Gastrocnemius medialis (tissue), 4 donors: ENCODE results near the gene MARCHF11. TPM values are rescaled to one million over a fixed set of nuclear protein-coding genes. Genes with fewer than 3 reads are reported as not detected.

Source experiments
- ATAC-seq, 2 donors: fragments of 150-250 bp; one replicate each; pipeline ENCODE4 v1.9.1; 2016
- DNase-seq, 2 donors: peaks; one replicate each; pipeline ENCODE4 v3.0.0-alpha.2; 2019
- H3K27ac ChIP-seq, 4 donors: fragments of 200-600 bp; sonication (generic); 1 replicate in 1 of 4; 2 replicates in 3 of 4; pipeline ENCODE4 v1.5.1; 2016 to 2018; ENCODE audit warnings: mild to moderate bottlenecking in 2 of 4, moderate library complexity in 1 of 4
- H3K27me3 ChIP-seq, 3 donors: fragments of 200-600 bp; sonication (generic) in 2 of 3; 1 replicate in 1 of 3; 2 replicates in 2 of 3; pipeline versions ENCODE4 v1.5.1 to v1.6.0; 2016 to 2019; ENCODE audit warnings: mild to moderate bottlenecking in 1 of 3, moderate library complexity in 1 of 3
- H3K36me3 ChIP-seq, 2 donors: fragments of 200-600 bp; sonication (generic) in 1 of 2; one replicate each; pipeline ENCODE4 v1.5.1; 2017 to 2018
- H3K4me1 ChIP-seq, 2 donors: fragments of 200-600 bp; sonication (generic) in 1 of 2; one replicate each; pipeline ENCODE4 v1.5.1; 2016 to 2017; ENCODE audit warnings: mild to moderate bottlenecking in 2 of 2
- H3K4me3 ChIP-seq, 4 donors: fragments of 200-600 bp; sonication (generic) in 3 of 4; 1 replicate in 1 of 4; 2 replicates in 3 of 4; pipeline ENCODE4 v1.5.1; 2016 to 2019; ENCODE audit warnings: mild to moderate bottlenecking in 2 of 4
- H3K9me3 ChIP-seq, 3 donors: fragments of 200-600 bp; sonication (generic) in 2 of 3; 1 replicate in 1 of 3; 2 replicates in 2 of 3; pipeline ENCODE4 v1.5.1; 2016 to 2019
- POLR2A ChIP-seq, 2 donors: fragments of 450-650 bp; IDR thresholded peaks; one replicate each; pipeline ENCODE4 v1.6.1; 2017; ENCODE audit warnings: antibody characterized with exemption in 2 of 2, mild to moderate bottlenecking in 2 of 2, moderate library complexity in 2 of 2
- in situ Hi-C, 4 donors: fragments of 200-750 bp; cut with MboI; loops; one replicate each; pipeline versions ENCODE4 v1.15.0 to v1.8.0; 2017; ENCODE audit warnings: low sequenced_read_pairs in 4 of 4
- intact Hi-C: fragments of 100-400 bp; cut with DNase I; formaldehyde crosslinking; loops from one replicate; pipeline ENCODE4 v1.15.1; 2023; ENCODE audit warnings: low total_unique reads
- total RNA-seq, 4 donors: library from RNA; depleted of rRNA; stranded (reverse); fragments of >200 nt; gene quantifications; one replicate each; pipeline versions ENCODE4 v1.1.0 to v1.2.3, GENCODE V29; 2016
- TF ChIP-seq, protein P1 (sequence below), 5 experiments: fragments of 450-650 bp in 3 of 5; fragments of 200-600 bp in 2 of 5; sonication (generic) in 2 of 5; IDR thresholded peaks in 4 of 5; conservative IDR thresholded peaks in 1 of 5; 1 replicate in 4 of 5; 2 replicates in 1 of 5; pipeline ENCODE4 v1.5.1; 2016 to 2019; ENCODE audit warnings: antibody characterized with exemption in 5 of 5, mild to moderate bottlenecking in 3 of 5, moderate library complexity in 3 of 5

MARCHF11 gene
- total RNA-seq, 4 donors from 2014 or later: not detected

DNA sequence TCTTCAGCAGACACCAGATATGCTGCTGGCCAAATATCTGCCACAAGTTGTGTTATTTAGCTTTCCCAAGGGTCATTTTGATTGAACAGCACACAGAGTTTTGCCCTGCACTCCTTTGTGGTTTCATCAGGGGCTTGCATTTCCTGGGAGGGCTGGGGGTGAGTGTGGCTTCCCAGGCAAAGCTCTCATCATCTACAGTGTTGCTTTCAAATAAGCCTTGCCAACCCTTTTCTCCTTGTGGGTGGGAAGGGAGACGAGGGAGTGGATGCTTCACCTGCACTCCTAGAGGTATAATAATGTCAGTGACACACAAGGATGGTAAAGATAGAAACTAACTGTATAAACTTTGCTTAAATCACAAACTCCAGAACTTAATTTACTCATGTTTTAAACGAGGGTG lies 107.0 kb downstream of the MARCHF11 start:
- DNase-seq (no peak), ATAC-seq (no peak)
- Histone ChIP-seq H3K27ac (no peak overlapping the region), H3K9me3 (no peaks in the 10 kb centered on the region), H3K27me3 (no peaks in the 10 kb centered on the region), H3K36me3 (no peaks in the 10 kb centered on the region), H3K4me3 (no peak overlapping the region), H3K4me1 (no peaks in the 10 kb centered on the region)
- in situ Hi-C loops: no loop called here
- intact Hi-C loops: no loop called here
- no peak for TF ChIP-seq POLR2A (IDR thresholded peaks at IDR 0.05)
- TF ChIP-seq, protein P1, sequence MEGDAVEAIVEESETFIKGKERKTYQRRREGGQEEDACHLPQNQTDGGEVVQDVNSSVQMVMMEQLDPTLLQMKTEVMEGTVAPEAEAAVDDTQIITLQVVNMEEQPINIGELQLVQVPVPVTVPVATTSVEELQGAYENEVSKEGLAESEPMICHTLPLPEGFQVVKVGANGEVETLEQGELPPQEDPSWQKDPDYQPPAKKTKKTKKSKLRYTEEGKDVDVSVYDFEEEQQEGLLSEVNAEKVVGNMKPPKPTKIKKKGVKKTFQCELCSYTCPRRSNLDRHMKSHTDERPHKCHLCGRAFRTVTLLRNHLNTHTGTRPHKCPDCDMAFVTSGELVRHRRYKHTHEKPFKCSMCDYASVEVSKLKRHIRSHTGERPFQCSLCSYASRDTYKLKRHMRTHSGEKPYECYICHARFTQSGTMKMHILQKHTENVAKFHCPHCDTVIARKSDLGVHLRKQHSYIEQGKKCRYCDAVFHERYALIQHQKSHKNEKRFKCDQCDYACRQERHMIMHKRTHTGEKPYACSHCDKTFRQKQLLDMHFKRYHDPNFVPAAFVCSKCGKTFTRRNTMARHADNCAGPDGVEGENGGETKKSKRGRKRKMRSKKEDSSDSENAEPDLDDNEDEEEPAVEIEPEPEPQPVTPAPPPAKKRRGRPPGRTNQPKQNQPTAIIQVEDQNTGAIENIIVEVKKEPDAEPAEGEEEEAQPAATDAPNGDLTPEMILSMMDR (IDR thresholded peaks at IDR 0.05 in 4 of 5, conservative IDR thresholded peaks at IDR 0.05 in 1 of 5): no peak

DNA sequence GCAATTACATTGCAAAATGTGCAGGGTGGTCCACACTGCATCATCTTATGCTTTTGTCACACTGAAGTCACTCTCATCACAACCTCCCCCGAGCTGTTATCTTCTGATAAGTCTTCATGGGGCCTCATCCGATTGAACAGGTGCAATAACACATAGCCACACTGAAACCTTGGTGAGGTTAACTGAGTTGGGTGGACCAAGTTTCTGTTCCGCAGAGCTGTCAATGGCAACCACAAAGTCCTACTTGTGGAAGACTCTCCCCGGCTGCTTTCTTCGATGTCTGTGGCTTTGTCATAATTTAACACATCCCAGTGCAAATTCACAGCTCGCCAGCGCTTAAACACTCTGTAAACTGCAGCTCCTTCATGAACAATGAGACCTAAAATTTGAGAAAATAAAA lies 112.2 kb downstream of the MARCHF11 start:
- in situ Hi-C loops: no loop called here

DNA sequence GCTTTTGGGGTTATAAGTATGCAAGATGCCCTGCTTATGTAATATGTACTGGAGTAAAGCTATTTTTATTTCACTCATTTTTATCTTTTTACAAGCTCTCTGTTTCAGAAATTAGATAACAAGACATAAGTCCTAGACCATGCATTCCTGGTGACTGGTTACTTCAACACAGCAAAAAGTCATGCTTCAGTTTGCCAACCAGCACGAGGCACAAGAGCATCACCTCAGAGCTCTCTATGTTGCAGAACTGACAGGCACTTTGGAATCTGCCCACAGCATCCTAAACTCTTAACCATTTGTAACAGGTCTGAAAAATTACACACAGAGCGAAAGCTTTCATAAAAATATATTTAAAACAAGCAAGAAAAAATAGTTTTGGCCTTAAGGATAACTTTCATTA lies 112.8 kb downstream of the MARCHF11 start:
- in situ Hi-C loops: no loop called here
- no peak for TF ChIP-seq POLR2A (IDR thresholded peaks at IDR 0.05)
- TF ChIP-seq, protein P1 (IDR thresholded peaks at IDR 0.05 in 4 of 5, conservative IDR thresholded peaks at IDR 0.05 in 1 of 5): no peak
- H3K9me3 ChIP-seq: no peaks in the 10 kb centered on the region
- intact Hi-C loops: no loop called here
- no peak for ATAC-seq
- DNase-seq: no peak
- H3K4me1 ChIP-seq: no peaks in the 10 kb centered on the region
- no peak overlapping the region for H3K4me3 ChIP-seq
- H3K36me3 ChIP-seq: no peaks in the 10 kb centered on the region
- H3K27me3 ChIP-seq: no peaks in the 10 kb centered on the region
- H3K27ac ChIP-seq: no peak overlapping the region

More for the DNA sequence above, 112.2 kb downstream of the MARCHF11 start:
- DNase-seq (no peak), ATAC-seq (no peak)
- H3K4me3 ChIP-seq: no peak overlapping the region
- TF ChIP-seq, protein P1 (IDR thresholded peaks at IDR 0.05 in 4 of 5, conservative IDR thresholded peaks at IDR 0.05 in 1 of 5): no peak
- TF ChIP-seq POLR2A (IDR thresholded peaks at IDR 0.05): no peak
- H3K4me1 ChIP-seq: no peaks in the 10 kb centered on the region
- no peaks in the 10 kb centered on the region for H3K27me3 ChIP-seq
- no peak overlapping the region for H3K27ac ChIP-seq
- no peaks in the 10 kb centered on the region for H3K36me3 ChIP-seq
- no peaks in the 10 kb centered on the region for H3K9me3 ChIP-seq
- intact Hi-C loops: no loop called here

- in situ Hi-C loops: no loop called here
These were observed 113.3 kb downstream of the MARCHF11 start for GRCh38 chr5:16066320-16066719.

More at GRCh38 chr5:16066320-16066719, 113.3 kb downstream of the MARCHF11 start:
- no peak for DNase-seq
- no peak overlapping the region for H3K4me3 ChIP-seq
- no peaks in the 10 kb centered on the region for H3K4me1 ChIP-seq
- H3K27me3 ChIP-seq: no peaks in the 10 kb centered on the region
- ATAC-seq: no peak
- no peaks in the 10 kb centered on the region for H3K9me3 ChIP-seq
- H3K36me3 ChIP-seq: no peaks in the 10 kb centered on the region
- intact Hi-C loops: no loop called here
- H3K27ac ChIP-seq: no peak overlapping the region
- TF ChIP-seq POLR2A (IDR thresholded peaks at IDR 0.05): no peak
- TF ChIP-seq, protein P1 (IDR thresholded peaks at IDR 0.05 in 4 of 5, conservative IDR thresholded peaks at IDR 0.05 in 1 of 5): no peak
